SK-N-SH (cell line): Measurements from ENCODE around the gene C2orf42. TPM values are rescaled to one million over a fixed set of nuclear protein-coding genes. Genes with fewer than 3 reads are reported as not detected.

ENCODE experiments used
- CTCF ChIA-PET: fragments of 300-600, 350-600 bp; formaldehyde crosslinking; extraction: SDS; loops from one replicate; lab custom pipeline; 2021; lab: Yijun Ruan, JAX
- POLR2A ChIA-PET: fragments of 350-600 bp; sonication (Branson Sonifier 250); formaldehyde crosslinking; extraction: SDS; loops from one replicate; lab custom pipeline; 2020; ENCODE audit warnings: antibody characterized with exemption, inconsistent platforms; lab: Yijun Ruan, JAX
- DNase-seq: peaks from one replicate; pipeline ENCODE4 v3.0.0; 2012
- H2AFZ ChIP-seq: fragments of 200-600 bp; sonication (generic); 2 replicates; pipeline ENCODE4 v1.8.1; 2016; ENCODE audit warnings: antibody characterized with exemption, mild to moderate bottlenecking, low read depth
- H3F3A ChIP-seq: fragments of 200-600 bp; sonication (generic); replicated peaks from 2 replicates; pipeline ENCODE3; 2016; ENCODE audit warnings: antibody characterized with exemption, mild to moderate bottlenecking; ENCODE audit not compliant: insufficient read depth
- H3K27ac ChIP-seq, 2 experiments: fragments of 200-500 bp in 1 of 2; fragments of 200-600 bp in 1 of 2; sonication (Bioruptor generic) in 1 of 2; sonication (generic), shearing (Covaris generic) in 1 of 2; 2 replicates each; pipeline versions ENCODE4 v1.5.1 to v1.6.1; 2014 to 2016; ENCODE audit warnings: low read depth in 2 of 2, inconsistent platforms in 1 of 2, low read length in 1 of 2, mild to moderate bottlenecking in 1 of 2, mixed read lengths in 1 of 2
- H3K27me3 ChIP-seq: fragments of 200-600 bp; sonication (generic), shearing (Covaris generic); 2 replicates; pipeline ENCODE4 v1.6.1; 2016; ENCODE audit warnings: mixed run types; ENCODE audit not compliant: insufficient read depth
- H3K36me3 ChIP-seq, 2 experiments: fragments of 200-500 bp in 1 of 2; fragments of 200-600 bp in 1 of 2; sonication (Bioruptor generic) in 1 of 2; sonication (generic) in 1 of 2; replicated peaks in 1 of 2; 2 replicates each; pipeline versions ENCODE3 to v1.5.1; 2014 to 2016; ENCODE audit warnings: low read length in 1 of 2, mild to moderate bottlenecking in 1 of 2; ENCODE audit not compliant: insufficient read depth in 2 of 2, control insufficient read depth in 1 of 2
- H3K4me1 ChIP-seq, 2 experiments: fragments of 200-500 bp in 1 of 2; fragments of 200-600 bp in 1 of 2; sonication (Bioruptor generic) in 1 of 2; sonication (generic), shearing (Covaris generic) in 1 of 2; 2 replicates each; pipeline versions ENCODE4 v1.5.1 to v1.6.1; 2014 to 2016; ENCODE audit warnings: low read depth in 1 of 2, low read length in 1 of 2, mixed run types in 1 of 2; ENCODE audit not compliant: insufficient read depth in 2 of 2, control insufficient read depth in 1 of 2
- H3K4me2 ChIP-seq: fragments of 200-600 bp; sonication (generic), shearing (Covaris generic); 2 replicates; pipeline ENCODE4 v1.6.1; 2017; ENCODE audit warnings: mixed run types
- H3K4me3 ChIP-seq, 2 experiments: fragments of 200-500 bp in 1 of 2; fragments of 200-600 bp in 1 of 2; sonication (Bioruptor generic) in 1 of 2; sonication (generic), shearing (Covaris generic) in 1 of 2; 2 replicates each; pipeline versions ENCODE4 v1.5.1 to v1.8.1; 2014 to 2016; ENCODE audit warnings: low read depth in 2 of 2, inconsistent platforms in 1 of 2, low read length in 1 of 2, mild to moderate bottlenecking in 1 of 2, mixed read lengths in 1 of 2, moderate library complexity in 1 of 2
- H3K79me2 ChIP-seq: fragments of 200-600 bp; sonication (generic); 2 replicates; pipeline ENCODE4 v1.8.1; 2017; ENCODE audit warnings: mild to moderate bottlenecking; ENCODE audit not compliant: insufficient read depth
- H3K9ac ChIP-seq: fragments of 200-600 bp; sonication (generic); 2 replicates; pipeline ENCODE4 v1.6.1; 2017; ENCODE audit warnings: mixed run types
- H3K9me2 ChIP-seq: fragments of 200-600 bp; sonication (generic); 2 replicates; pipeline ENCODE4 v1.6.1; 2017; ENCODE audit warnings: mixed run types
- H3K9me3 ChIP-seq: fragments of 200-600 bp; sonication (generic); 2 replicates; pipeline ENCODE4 v1.6.1; 2017; ENCODE audit warnings: mixed run types, mild to moderate bottlenecking, moderate library complexity
- H4K20me1 ChIP-seq: fragments of 200-600 bp; sonication (generic); 2 replicates; pipeline ENCODE4 v1.6.1; 2017; ENCODE audit warnings: mild to moderate bottlenecking, mixed run types; ENCODE audit not compliant: insufficient read depth
- EP300 ChIP-seq, 2 experiments: IDR thresholded peaks; 2 replicates each; pipeline versions ENCODE4 v1.4.0 to v1.6.1; 2012; ENCODE audit warnings: borderline replicate concordance in 1 of 2, low read depth in 1 of 2, low read length in 1 of 2
- FOSL2 ChIP-seq: IDR thresholded peaks from 2 replicates; pipeline ENCODE4 v1.4.0; 2012; ENCODE audit warnings: low read depth, mild to moderate bottlenecking, moderate library complexity, borderline replicate concordance
- FOXM1 ChIP-seq: IDR thresholded peaks from 2 replicates; pipeline ENCODE4 v1.4.0; 2012; ENCODE audit warnings: low read depth, mild to moderate bottlenecking
- GABPA ChIP-seq: IDR thresholded peaks from 2 replicates; pipeline ENCODE4 v1.4.0; 2012; ENCODE audit warnings: low read depth, mild to moderate bottlenecking
- MEF2A ChIP-seq: IDR thresholded peaks from 2 replicates; pipeline ENCODE4 v1.4.0; 2012; ENCODE audit warnings: low read depth, borderline replicate concordance
- NRF1 ChIP-seq: IDR thresholded peaks from 2 replicates; pipeline ENCODE4 v1.6.1; 2012; ENCODE audit warnings: low read depth, mild to moderate bottlenecking, low read length
- POLR2AphosphoS5 ChIP-seq: IDR thresholded peaks from 2 replicates; pipeline ENCODE4 v1.6.1; 2012; ENCODE audit warnings: low read depth, low read length
- RCOR1 ChIP-seq: fragments of 150-350 bp; IDR thresholded peaks from 2 replicates; pipeline ENCODE4 v1.6.1; 2017; ENCODE audit warnings: antibody characterized with exemption, low read length
- RFX5 ChIP-seq: IDR thresholded peaks from 2 replicates; pipeline ENCODE4 v1.6.1; 2012; ENCODE audit warnings: mild to moderate bottlenecking, improper control_type of control experiment, low read length
- SIN3A ChIP-seq: IDR thresholded peaks from 2 replicates; pipeline ENCODE4 v1.6.1; 2012; ENCODE audit warnings: low read depth, mild to moderate bottlenecking, low read length, moderate library complexity, borderline replicate concordance
- SMC3 ChIP-seq: IDR thresholded peaks from 2 replicates; pipeline ENCODE4 v1.6.1; 2012; ENCODE audit warnings: low read depth, low read length, improper control_type of control experiment
- TAF1 ChIP-seq: IDR thresholded peaks from 2 replicates; pipeline ENCODE4 v1.6.1; 2012; ENCODE audit warnings: low read depth, mild to moderate bottlenecking, low read length, moderate library complexity, borderline replicate concordance
- USF1 ChIP-seq: IDR thresholded peaks from 2 replicates; pipeline ENCODE4 v1.4.0; 2012; ENCODE audit warnings: low read depth, borderline replicate concordance
- USF2 ChIP-seq: fragments of 150-350 bp; IDR thresholded peaks from 2 replicates; pipeline ENCODE4 v1.6.1; 2017; ENCODE audit warnings: antibody characterized with exemption, low read length, low read depth, borderline replicate concordance
- YY1 ChIP-seq: IDR thresholded peaks from 2 replicates; pipeline ENCODE4 v1.4.0; 2012; ENCODE audit warnings: low read depth, mild to moderate bottlenecking
- WGBS: methylation state at CpG from one replicate; pipeline ENCODE4 v1.1.6; 2017; ENCODE audit warnings: low lambda C conversion rate; 5-methylcytosine and 5-hydroxymethylcytosine counted together
- polyA plus RNA-seq, 3 experiments: library from polyadenylated mRNA; depleted of rRNA; stranded (reverse); fragments of >200 nt; gene quantifications; 2 replicates each; pipeline ENCODE4 v1.2.3, GENCODE V29; 2012
- TF ChIP-seq, protein P1 (sequence below): fragments of 200-600 bp; sonication (generic); IDR thresholded peaks from 2 replicates; pipeline ENCODE4 v1.6.1; 2017; ENCODE audit warnings: antibody characterized with exemption, mild to moderate bottlenecking, moderate library complexity
- TF ChIP-seq, protein P2 (sequence below): fragments of 150-350 bp; IDR thresholded peaks from 2 replicates; pipeline ENCODE4 v1.6.1; 2016; ENCODE audit warnings: mild to moderate bottlenecking, low read depth, low read length
- TF ChIP-seq, protein P3 (sequence below): IDR thresholded peaks from 2 replicates; pipeline ENCODE4 v1.4.0; 2012; ENCODE audit warnings: low read depth, borderline replicate concordance

The C2orf42 gene
- polyA plus RNA-seq, 1 of the 3 experiments (the other 2 are of a cell fraction), result 5.1 TPM

DNA sequence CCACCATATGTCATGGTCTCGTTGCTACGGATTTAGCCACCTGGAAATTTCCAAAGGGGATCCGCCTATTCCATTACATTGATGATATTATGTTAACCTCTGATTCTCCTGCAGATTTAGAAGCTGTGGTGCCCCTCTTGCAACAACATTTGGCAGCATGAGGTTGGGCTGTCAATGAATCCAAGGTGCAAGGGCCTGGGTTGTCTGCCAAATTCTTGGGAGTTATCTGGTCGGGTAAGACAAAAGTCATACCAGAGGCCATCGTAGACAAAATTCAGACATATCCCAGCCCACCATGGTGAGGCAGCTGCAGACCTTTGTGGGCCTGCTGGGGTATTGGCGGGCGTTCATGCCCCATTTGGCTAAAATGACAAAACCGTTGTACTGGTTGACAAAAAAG, 13.6 kb upstream of the C2orf42 start:
- DNase-seq, result no peak
- Histone ChIP-seq H3K36me3 (peaks cover 0 to 12% of the 10 kb centered on the region in 2 experiments), H2AFZ (no peak overlapping the region), H3K4me2 (no peak overlapping the region), H3K27me3 (no peaks in the 10 kb centered on the region), H3K9me3 (no peaks in the 10 kb centered on the region), H3K79me2 (no peaks in the 10 kb centered on the region), H3F3A (peaks cover 14% of the 10 kb centered on the region), H3K9me2 (no peaks in the 10 kb centered on the region), H3K4me1 (no peaks in the 10 kb centered on the region), H4K20me1 (no peaks in the 10 kb centered on the region), H3K4me3 (no peak overlapping the region)
- ChIA-PET CTCF (no interaction called here), POLR2A (no interaction called here)
- 99% methylated on average over 8 of the region's 8 CpGs for WGBS
- TF ChIP-seq USF2 (no peak), USF1 (no peak), YY1 (no peak), SMC3 (no peak), POLR2AphosphoS5 (no peak), RFX5 (no peak), MEF2A (no peak), SIN3A (no peak), TAF1 (no peak), RCOR1 (no peak), FOSL2 (no peak), GABPA (no peak), FOXM1 (no peak), EP300 (IDR thresholded peaks at IDR 0.05; ENCODE audit: borderline replicate concordance in 1 of 2, low read depth in 1 of 2, low read length in 1 of 2) (no peak), NRF1 (no peak)
- TF ChIP-seq, protein P1, sequence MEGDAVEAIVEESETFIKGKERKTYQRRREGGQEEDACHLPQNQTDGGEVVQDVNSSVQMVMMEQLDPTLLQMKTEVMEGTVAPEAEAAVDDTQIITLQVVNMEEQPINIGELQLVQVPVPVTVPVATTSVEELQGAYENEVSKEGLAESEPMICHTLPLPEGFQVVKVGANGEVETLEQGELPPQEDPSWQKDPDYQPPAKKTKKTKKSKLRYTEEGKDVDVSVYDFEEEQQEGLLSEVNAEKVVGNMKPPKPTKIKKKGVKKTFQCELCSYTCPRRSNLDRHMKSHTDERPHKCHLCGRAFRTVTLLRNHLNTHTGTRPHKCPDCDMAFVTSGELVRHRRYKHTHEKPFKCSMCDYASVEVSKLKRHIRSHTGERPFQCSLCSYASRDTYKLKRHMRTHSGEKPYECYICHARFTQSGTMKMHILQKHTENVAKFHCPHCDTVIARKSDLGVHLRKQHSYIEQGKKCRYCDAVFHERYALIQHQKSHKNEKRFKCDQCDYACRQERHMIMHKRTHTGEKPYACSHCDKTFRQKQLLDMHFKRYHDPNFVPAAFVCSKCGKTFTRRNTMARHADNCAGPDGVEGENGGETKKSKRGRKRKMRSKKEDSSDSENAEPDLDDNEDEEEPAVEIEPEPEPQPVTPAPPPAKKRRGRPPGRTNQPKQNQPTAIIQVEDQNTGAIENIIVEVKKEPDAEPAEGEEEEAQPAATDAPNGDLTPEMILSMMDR, result no peak
- TF ChIP-seq, protein P2, sequence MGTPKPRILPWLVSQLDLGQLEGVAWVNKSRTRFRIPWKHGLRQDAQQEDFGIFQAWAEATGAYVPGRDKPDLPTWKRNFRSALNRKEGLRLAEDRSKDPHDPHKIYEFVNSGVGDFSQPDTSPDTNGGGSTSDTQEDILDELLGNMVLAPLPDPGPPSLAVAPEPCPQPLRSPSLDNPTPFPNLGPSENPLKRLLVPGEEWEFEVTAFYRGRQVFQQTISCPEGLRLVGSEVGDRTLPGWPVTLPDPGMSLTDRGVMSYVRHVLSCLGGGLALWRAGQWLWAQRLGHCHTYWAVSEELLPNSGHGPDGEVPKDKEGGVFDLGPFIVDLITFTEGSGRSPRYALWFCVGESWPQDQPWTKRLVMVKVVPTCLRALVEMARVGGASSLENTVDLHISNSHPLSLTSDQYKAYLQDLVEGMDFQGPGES, result no peak
- TF ChIP-seq, protein P3, sequence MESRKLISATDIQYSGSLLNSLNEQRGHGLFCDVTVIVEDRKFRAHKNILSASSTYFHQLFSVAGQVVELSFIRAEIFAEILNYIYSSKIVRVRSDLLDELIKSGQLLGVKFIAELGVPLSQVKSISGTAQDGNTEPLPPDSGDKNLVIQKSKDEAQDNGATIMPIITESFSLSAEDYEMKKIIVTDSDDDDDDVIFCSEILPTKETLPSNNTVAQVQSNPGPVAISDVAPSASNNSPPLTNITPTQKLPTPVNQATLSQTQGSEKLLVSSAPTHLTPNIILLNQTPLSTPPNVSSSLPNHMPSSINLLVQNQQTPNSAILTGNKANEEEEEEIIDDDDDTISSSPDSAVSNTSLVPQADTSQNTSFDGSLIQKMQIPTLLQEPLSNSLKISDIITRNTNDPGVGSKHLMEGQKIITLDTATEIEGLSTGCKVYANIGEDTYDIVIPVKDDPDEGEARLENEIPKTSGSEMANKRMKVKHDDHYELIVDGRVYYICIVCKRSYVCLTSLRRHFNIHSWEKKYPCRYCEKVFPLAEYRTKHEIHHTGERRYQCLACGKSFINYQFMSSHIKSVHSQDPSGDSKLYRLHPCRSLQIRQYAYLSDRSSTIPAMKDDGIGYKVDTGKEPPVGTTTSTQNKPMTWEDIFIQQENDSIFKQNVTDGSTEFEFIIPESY, result no peak
- TF ChIP-seq, all 33 proteins: peak for 0
- no peak overlapping the region for H3K27ac ChIP-seq
- H3K9ac ChIP-seq, result no peak overlapping the region
